Small intestine (tissue), 7 donors: ENCODE data around the gene ANKRD44. TPM values are rescaled to one million over a fixed set of nuclear protein-coding genes. Genes with fewer than 3 reads are reported as not detected.

Experiments
- DNase-seq, 2 donors: peaks; one replicate each; pipeline versions ENCODE4 v3.0.0 to v3.0.0-alpha.2; 2013
- FAIRE-seq: peaks from 2 replicates; lab custom pipeline; 2012; peaks lifted over from hg19 to GRCh38; lab: Jason Lieb, UNC
- H3K27ac ChIP-seq, 3 donors: one replicate each; pipeline ENCODE4 v1.5.1; 2013; ENCODE audit warnings: low read length in 2 of 3, mild to moderate bottlenecking in 2 of 3, control low read depth in 1 of 3, inconsistent platforms in 1 of 3, low read depth in 1 of 3, moderate library complexity in 1 of 3
- H3K27me3 ChIP-seq, 3 donors: one replicate each; pipeline ENCODE4 v1.6.1; 2013; ENCODE audit warnings: low read length in 3 of 3, inconsistent platforms in 1 of 3; ENCODE audit not compliant: control insufficient read depth in 3 of 3, insufficient read depth in 3 of 3
- H3K36me3 ChIP-seq, 3 donors: one replicate each; pipeline ENCODE4 v1.6.1; 2013; ENCODE audit warnings: low read length in 3 of 3, inconsistent platforms in 1 of 3, low read depth in 1 of 3, mild to moderate bottlenecking in 1 of 3, moderate library complexity in 1 of 3; ENCODE audit not compliant: control insufficient read depth in 3 of 3, insufficient read depth in 2 of 3
- H3K4me1 ChIP-seq, 3 donors: one replicate each; pipeline ENCODE4 v1.6.1; 2013; ENCODE audit warnings: low read length in 2 of 3, inconsistent platforms in 1 of 3, low read depth in 1 of 3, mild to moderate bottlenecking in 1 of 3, moderate library complexity in 1 of 3; ENCODE audit not compliant: control insufficient read depth in 3 of 3, insufficient read depth in 2 of 3
- H3K4me3 ChIP-seq, 3 donors: one replicate each; pipeline ENCODE4 v1.5.1; 2013; ENCODE audit warnings: low read length in 3 of 3, control low read depth in 1 of 3, inconsistent platforms in 1 of 3, low read depth in 1 of 3, mild to moderate bottlenecking in 1 of 3, moderate library complexity in 1 of 3
- H3K9me3 ChIP-seq, 2 donors: one replicate each; pipeline ENCODE4 v1.6.1; 2013; ENCODE audit warnings: low read depth in 1 of 2, low read length in 1 of 2; ENCODE audit not compliant: control insufficient read depth in 2 of 2, insufficient read depth in 1 of 2
- WGBS, 3 donors: extraction: QIAGEN DNeasy Blood & Tissue Kit; methylation state at CpG; one replicate each; pipeline ENCODE4 v1.1.7; 2013; 5-methylcytosine and 5-hydroxymethylcytosine counted together
- polyA plus RNA-seq, 4 donors: library from polyadenylated mRNA; stranded (reverse) in 3 of 4; unstranded in 1 of 4; fragments of 200-250 nt in 3 of 4; fragments of 120-200 nt in 1 of 4; gene quantifications; one replicate each; pipeline versions ENCODE4 v1.2.1 to v1.2.3, GENCODE V29; 2013
- donor health status: healthy with polysubstance abuse.
- donor health status: control.
- donor health status: control.
- donor health status: Bipolar disorder and iron deficiency.
- donor health status: healthy.

The ANKRD44 gene
- polyA plus RNA-seq, 4 donors = 0.89 to 5.2 (median 1.7) TPM

DNA sequence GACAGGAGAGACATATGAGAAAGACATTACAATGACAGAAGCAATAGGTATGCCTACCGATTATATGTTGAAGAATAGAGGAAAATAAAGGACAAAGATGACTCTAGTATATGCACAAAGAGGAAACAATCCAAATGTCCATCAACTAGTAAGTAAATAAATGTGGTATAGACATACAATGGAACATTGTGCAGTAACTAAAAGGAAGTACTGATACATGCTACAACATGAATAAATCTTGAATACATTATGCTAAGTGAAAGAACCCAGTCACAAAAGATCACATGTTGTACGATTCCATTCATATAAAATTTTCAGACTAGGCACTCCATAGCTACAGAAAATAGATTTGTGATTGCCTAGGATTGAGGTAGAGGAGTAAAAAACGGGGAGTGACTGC lies 355.5 kb downstream of the ANKRD44 start:
- no peak overlapping the region for H3K4me3 ChIP-seq
- H3K27ac ChIP-seq = no peak overlapping the region
- H3K9me3 ChIP-seq = no peaks in the 10 kb centered on the region
- H3K4me1 ChIP-seq = peaks cover 0 to 9% (median 0%) of the 10 kb centered on the region in 3 donors
- H3K27me3 ChIP-seq = no peaks in the 10 kb centered on the region
- FAIRE-seq = no peak
- WGBS, 3 donors = 56 to 77% (median 60%) methylated on average over 3 of the region's 3 CpGs
- DNase-seq = no peak
- H3K36me3 ChIP-seq = no peaks in the 10 kb centered on the region

DNA sequence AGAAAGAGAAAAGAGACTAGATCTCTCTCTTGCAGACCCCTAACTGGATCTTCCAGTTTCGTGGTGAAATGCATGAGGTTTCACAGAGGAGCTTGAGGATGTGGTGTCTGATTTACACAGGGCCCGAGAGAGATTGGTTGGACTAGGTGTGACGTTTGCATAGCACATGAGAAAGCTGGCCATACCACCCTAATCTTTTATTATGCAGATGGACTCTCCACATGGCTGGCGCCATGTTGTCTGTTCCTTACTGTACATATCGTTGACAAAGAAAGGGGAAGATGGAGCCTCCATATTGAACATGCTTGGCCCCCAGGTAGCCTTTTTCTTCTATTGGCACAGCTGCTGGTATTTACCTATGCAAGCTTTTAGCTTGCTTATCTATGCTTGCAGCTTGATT lies 356.6 kb downstream of the ANKRD44 start:
- FAIRE-seq = no peak
- Histone ChIP-seq H3K27ac (no peak overlapping the region), H3K9me3 (no peaks in the 10 kb centered on the region), H3K4me3 (no peak overlapping the region), H3K36me3 (no peaks in the 10 kb centered on the region), H3K4me1 (peaks cover 0 to 3% (median 0%) of the 10 kb centered on the region in 3 donors), H3K27me3 (no peaks in the 10 kb centered on the region)
- 86 to 92% (median 88%) methylated on average over 5 of the region's 5 CpGs for WGBS, 3 donors
- DNase-seq = no peak

DNA sequence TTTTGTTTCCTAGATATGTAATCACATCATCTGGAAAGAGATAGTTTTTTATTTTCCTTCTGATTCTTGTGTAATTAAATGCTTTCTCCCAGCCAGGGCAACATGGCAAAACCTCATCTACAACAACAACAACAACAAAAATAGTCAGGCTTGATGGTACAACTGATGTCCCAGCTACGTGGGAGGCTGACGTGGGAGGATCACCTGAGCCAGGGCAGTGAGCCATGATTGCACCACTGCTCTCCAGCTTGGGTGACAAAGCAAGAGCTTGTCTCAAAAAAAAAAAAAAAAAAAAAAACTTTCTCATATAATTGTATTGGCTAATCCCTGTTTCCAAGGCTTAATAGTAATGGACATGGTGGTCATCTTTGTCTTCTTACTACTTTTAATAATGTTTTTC lies 357.6 kb downstream of the ANKRD44 start:
- Histone ChIP-seq H3K9me3 (no peaks in the 10 kb centered on the region), H3K36me3 (no peaks in the 10 kb centered on the region), H3K27me3 (no peaks in the 10 kb centered on the region), H3K4me1 (peaks cover 0 to 3% (median 0%) of the 10 kb centered on the region in 3 donors), H3K27ac (no peak overlapping the region), H3K4me3 (no peak overlapping the region)
- 92 to 95% (median 93%) methylated on average over 2 of the region's 2 CpGs for WGBS, 3 donors
- DNase-seq (no peak), FAIRE-seq (no peak)

DNA sequence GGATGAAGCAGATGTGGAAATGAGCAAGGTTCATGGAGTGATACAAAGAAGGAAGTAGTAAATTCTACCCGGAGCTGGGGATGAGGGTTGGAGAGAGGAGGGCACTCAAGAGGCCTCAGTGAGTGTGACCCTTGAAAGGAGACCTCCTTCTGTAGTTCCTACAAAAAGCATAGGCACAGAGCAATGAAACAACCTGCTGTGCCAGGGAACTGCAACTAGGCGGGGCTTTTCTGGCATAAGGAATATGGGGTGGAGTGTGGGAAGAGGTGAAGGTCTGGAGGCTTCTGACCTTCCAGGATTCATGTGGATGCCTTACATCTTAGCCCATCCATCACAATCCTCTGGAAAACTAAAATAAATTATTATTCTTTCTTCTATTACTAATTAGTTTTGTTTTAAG lies 358.6 kb downstream of the ANKRD44 start:
- Histone ChIP-seq H3K9me3 (no peaks in the 10 kb centered on the region), H3K27ac (no peak overlapping the region), H3K27me3 (no peaks in the 10 kb centered on the region), H3K36me3 (no peaks in the 10 kb centered on the region), H3K4me3 (no peak overlapping the region), H3K4me1 (peaks cover 0 to 3% (median 0%) of the 10 kb centered on the region in 3 donors)
- 30 to 58% (median 54%) methylated on average over 2 of the region's 2 CpGs for WGBS, 3 donors
- no peak for FAIRE-seq
- peak in 1 of 2 donors; percentile 10 for DNase-seq

DNA sequence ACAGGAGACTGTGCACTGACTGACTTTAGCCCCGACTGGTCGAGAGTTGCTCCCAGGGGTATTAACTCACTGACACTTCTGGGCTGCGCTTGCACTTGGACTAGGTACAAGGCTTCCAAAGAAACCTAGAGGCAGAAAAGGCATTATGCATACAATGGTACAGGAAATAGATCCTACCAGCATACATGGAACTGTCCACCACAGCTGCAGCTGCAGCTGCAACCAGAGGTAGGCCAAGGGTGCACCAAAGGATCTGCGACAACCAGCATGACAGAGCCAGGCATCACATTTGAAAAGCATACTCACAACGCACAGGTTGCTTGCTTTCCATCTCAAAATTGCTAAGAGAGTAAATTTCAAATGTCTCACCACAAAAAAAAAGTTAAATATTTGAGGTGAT lies 361.5 kb downstream of the ANKRD44 start:
- Histone ChIP-seq H3K36me3 (no peaks in the 10 kb centered on the region), H3K27ac (no peak overlapping the region), H3K4me3 (no peak overlapping the region), H3K9me3 (no peaks in the 10 kb centered on the region), H3K4me1 (peaks cover 0 to 3% (median 0%) of the 10 kb centered on the region in 3 donors), H3K27me3 (no peaks in the 10 kb centered on the region)
- 72 to 85% (median 78%) methylated on average over 5 of the region's 5 CpGs for WGBS, 3 donors
- no peak for DNase-seq
- no peak for FAIRE-seq

DNA sequence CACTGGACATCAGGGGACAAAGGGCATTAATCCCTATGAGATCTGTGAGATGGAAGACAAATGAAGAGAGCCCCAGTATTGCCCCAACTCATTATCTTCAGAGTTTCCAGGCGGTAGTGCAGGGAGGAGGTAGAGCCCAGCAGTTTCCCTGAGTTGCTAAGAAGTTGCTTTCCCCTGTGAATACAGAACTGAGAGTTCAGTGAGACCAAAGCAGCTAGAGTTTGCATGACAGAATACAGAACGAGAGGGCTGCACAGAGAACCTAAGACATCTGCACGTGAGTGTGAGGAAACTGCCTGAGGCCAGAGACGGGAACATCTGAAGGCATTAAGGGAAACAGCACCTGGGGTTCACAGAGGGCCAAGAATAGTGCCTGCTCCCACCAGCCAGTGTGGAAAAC lies 366.0 kb downstream of the ANKRD44 start:
- Histone ChIP-seq H3K27me3 (no peaks in the 10 kb centered on the region), H3K9me3 (no peaks in the 10 kb centered on the region), H3K4me1 (no peaks in the 10 kb centered on the region), H3K36me3 (no peaks in the 10 kb centered on the region), H3K4me3 (no peak overlapping the region), H3K27ac (no peak overlapping the region)
- no peak for DNase-seq
- 68 to 86% (median 79%) methylated on average over 4 of the region's 4 CpGs for whole genome bisulfite sequencing, 3 donors
- FAIRE-seq = no peak

DNA sequence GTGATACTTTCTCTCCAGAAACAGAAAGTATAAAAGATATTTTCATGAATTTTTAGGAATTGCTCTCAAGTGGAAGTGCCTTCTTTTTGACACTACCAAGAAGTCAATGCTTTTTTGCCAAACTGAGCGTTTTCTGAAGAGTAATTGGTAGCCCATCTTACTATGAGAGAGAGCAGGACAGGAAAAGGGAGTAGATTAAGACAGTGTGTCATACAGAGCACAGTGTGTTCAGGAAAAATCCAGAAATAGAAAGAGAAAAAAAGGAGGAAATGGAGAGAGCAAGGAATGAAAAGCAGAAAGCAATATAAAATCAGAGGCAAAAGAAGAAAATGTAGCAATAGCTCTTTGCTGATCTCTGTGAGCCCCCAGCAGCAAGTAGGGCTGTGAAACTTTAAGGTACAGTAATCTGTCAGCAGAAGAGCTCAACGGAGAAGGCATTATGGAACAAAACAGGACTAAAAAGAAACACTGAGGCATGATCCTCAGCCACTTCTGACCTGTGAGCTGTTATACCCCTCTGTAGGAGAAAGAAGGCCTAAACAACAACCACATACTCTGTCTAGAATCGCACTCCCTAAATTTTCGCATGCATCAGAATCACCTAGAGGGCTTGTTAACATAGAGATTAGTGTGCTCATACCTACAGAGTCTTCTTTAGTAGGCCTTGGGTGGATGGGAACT lies 369.0 kb downstream of the ANKRD44 start:
- no peaks in the 10 kb centered on the region for H3K9me3 ChIP-seq
- WGBS, 3 donors = 83 to 92% (median 90%) methylated on average over 4 of the region's 4 CpGs
- H3K4me3 ChIP-seq = no peak overlapping the region
- no peak overlapping the region for H3K27ac ChIP-seq
- no peaks in the 10 kb centered on the region for H3K27me3 ChIP-seq
- no peaks in the 10 kb centered on the region for H3K36me3 ChIP-seq
- FAIRE-seq = no peak
- no peaks in the 10 kb centered on the region for H3K4me1 ChIP-seq
- no peak for DNase-seq

DNA sequence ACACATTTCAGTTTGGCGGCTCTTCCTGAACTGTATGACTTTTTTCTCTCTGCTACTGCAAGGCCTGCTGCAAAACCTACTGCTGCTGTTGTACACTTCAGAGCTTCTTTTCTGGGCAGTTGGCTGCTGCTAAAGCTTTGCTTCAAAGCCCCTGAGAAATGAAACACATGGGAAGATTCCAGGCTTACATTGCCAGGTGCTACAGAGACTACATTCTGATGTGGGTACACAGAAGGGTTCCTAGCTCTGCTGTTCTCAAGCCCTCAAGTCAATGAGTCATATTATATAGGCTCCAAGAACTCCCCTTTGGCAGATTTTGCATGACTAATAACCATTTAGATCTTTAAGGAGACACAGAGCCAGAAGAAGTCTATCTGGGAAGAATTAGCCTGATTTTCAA lies 371.2 kb downstream of the ANKRD44 start:
- Histone ChIP-seq H3K4me3 (no peak overlapping the region), H3K4me1 (no peaks in the 10 kb centered on the region), H3K27me3 (no peaks in the 10 kb centered on the region), H3K36me3 (no peaks in the 10 kb centered on the region), H3K9me3 (no peaks in the 10 kb centered on the region), H3K27ac (no peak overlapping the region)
- 89 to 100% (median 94%) methylated on average over 1 of the region's 1 CpG for WGBS, 3 donors
- FAIRE-seq = no peak
- DNase-seq = no peak
